Measurements from ENCODE around the gene MAGI2. TPM values are rescaled to one million over a fixed set of nuclear protein-coding genes. Genes with fewer than 3 reads are reported as not detected.

Gene MAGI2
- total and polyA plus RNA-seq, 2 of the 13 experiments (the other 11 are each of a cell fraction or from before 2014, with no cell fraction given) = 1.5 to 3.8 TPM

DNA sequence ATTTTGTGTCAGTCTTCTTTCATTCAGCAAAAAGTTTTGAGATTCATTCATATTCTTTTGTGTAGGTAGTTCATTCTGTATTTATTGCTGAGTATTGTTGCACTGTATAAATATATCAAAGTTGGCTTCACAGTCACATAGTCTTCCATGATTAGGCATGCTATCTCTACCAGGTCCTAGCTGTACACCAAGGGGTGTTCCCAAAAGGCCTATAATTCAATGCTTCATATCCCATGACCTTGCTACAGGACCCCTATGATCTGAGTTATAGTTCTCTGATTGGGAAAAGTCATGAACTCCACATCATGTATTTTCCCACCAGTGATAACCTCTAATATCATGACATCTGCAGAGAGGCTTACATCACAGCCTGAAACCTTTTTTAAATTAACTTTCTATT lies 47.3 kb upstream of the MAGI2 start:
- TF ChIP-seq SP2 (CRISPR knock-in tag; IDR thresholded peaks at IDR 0.05) (no peak), SIX1 (CRISPR knock-in tag; IDR thresholded peaks at IDR 0.05; ENCODE audit: borderline replicate concordance) (no peak), NCOA2 (CRISPR knock-in tag; IDR thresholded peaks at IDR 0.05) (no peak), ZNF607 (CRISPR knock-in tag; IDR thresholded peaks at IDR 0.05; ENCODE audit: borderline replicate concordance) (no peak)
- TF ChIP-seq, protein P1, sequence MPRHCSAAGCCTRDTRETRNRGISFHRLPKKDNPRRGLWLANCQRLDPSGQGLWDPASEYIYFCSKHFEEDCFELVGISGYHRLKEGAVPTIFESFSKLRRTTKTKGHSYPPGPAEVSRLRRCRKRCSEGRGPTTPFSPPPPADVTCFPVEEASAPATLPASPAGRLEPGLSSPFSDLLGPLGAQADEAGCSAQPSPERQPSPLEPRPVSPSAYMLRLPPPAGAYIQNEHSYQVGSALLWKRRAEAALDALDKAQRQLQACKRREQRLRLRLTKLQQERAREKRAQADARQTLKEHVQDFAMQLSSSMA (CRISPR knock-in tag; IDR thresholded peaks at IDR 0.05) = no peak
- TF ChIP-seq, protein P2, sequence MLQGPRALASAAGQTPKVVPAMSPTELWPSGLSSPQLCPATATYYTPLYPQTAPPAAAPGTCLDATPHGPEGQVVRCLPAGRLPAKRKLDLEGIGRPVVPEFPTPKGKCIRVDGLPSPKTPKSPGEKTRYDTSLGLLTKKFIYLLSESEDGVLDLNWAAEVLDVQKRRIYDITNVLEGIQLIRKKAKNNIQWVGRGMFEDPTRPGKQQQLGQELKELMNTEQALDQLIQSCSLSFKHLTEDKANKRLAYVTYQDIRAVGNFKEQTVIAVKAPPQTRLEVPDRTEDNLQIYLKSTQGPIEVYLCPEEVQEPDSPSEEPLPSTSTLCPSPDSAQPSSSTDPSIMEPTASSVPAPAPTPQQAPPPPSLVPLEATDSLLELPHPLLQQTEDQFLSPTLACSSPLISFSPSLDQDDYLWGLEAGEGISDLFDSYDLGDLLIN (CRISPR knock-in tag; IDR thresholded peaks at IDR 0.05; ENCODE audit: borderline replicate concordance) = no peak

DNA sequence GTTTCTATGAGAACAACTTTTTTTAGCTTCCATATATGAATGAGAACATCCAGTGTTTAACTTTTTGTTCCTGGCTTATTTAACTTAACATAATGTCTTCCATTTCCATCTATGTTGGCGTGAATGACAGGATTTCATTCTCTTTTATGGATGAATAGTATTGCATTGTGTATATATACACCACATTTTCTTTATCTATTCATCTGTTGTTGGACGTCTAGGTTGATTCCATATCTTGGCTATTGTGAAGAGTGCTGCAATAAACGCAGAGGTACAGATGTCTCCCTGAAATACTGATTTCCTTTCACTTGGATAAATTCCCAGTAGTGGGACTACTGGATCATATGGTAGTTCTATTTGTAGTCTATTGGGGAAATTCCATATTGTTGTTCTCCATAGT lies 44.3 kb upstream of the MAGI2 start:
- Histone ChIP-seq H3K79me2 (ENCODE audit: insufficient read depth, low read length) (no peaks in the 10 kb centered on the region), H3K27me3 (ENCODE audit: control insufficient read depth in 1 of 2, insufficient read depth in 2 of 2, low read length in 2 of 2) (no peaks in the 10 kb centered on the region), H3K4me3 (replicated peaks in 1 of 3; ENCODE audit: insufficient read depth in 1 of 3, low read depth in 2 of 3, low read length in 3 of 3) (no peak overlapping the region), H3K36me3 (replicated peaks in 1 of 2; ENCODE audit: control insufficient read depth in 1 of 2, insufficient read depth in 2 of 2, low read length in 2 of 2) (no peaks in the 10 kb centered on the region), H3K27ac (ENCODE audit: extremely low read length, insufficient read depth, low read length) (no peak overlapping the region), H3K9me3 (ENCODE audit: low read length) (no peaks in the 10 kb centered on the region), H3K4me1 (ENCODE audit: insufficient read depth, low read length) (no peaks in the 10 kb centered on the region), H2AFZ (ENCODE audit: low read length) (no peak overlapping the region), H4K20me1 (ENCODE audit: insufficient read depth, low read length) (no peaks in the 10 kb centered on the region), H3K9ac (ENCODE audit: insufficient read depth, low read depth, low read length) (no peak overlapping the region), H3K4me2 (ENCODE audit: low read depth, low read length) (no peak overlapping the region)
- ChIA-PET POLR2A (no interaction called here), CTCF (ENCODE audit: low intra/inter-chr PET ratio, low total read pairs) (no interaction called here)
- FAIRE-seq (no peak), DNase-seq (ENCODE audit: low spot score) (no peak), ATAC-seq (no peak)
- 52% methylated on average over 3 of the region's 3 CpGs for WGBS (ENCODE audit: low lambda C conversion rate)
- intact Hi-C loops (cut with micrococcal nuclease; ENCODE audit: unreplicated experiment) (no loop called here), in situ Hi-C loops (cut with HindIII; ENCODE audit: extremely low pct_ligation_motif_present, low pct_unique_long_range_greater_than_20kb) (no loop called here)
- BruUV-seq (replicated peaks) = no TSS peak
- TF ChIP-seq, protein P3, sequence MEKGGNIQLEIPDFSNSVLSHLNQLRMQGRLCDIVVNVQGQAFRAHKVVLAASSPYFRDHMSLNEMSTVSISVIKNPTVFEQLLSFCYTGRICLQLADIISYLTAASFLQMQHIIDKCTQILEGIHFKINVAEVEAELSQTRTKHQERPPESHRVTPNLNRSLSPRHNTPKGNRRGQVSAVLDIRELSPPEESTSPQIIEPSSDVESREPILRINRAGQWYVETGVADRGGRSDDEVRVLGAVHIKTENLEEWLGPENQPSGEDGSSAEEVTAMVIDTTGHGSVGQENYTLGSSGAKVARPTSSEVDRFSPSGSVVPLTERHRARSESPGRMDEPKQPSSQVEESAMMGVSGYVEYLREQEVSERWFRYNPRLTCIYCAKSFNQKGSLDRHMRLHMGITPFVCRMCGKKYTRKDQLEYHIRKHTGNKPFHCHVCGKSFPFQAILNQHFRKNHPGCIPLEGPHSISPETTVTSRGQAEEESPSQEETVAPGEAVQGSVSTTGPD (CRISPR knock-in tag; IDR thresholded peaks at IDR 0.05) = no peak
- TF ChIP-seq RBFOX2 (IDR thresholded peaks at IDR 0.05; ENCODE audit: low read depth, low read length) = no peak

More for the DNA sequence above, 47.3 kb upstream of the MAGI2 start:
- DNase-seq (ENCODE audit: low spot score) = no peak
- Histone ChIP-seq H3K36me3 (replicated peaks in 1 of 2; ENCODE audit: control insufficient read depth in 1 of 2, insufficient read depth in 2 of 2, low read length in 2 of 2) (no peaks in the 10 kb centered on the region), H3K4me1 (ENCODE audit: insufficient read depth, low read length) (peaks cover 13% of the 10 kb centered on the region), H3K27me3 (ENCODE audit: control insufficient read depth in 1 of 2, insufficient read depth in 2 of 2, low read length in 2 of 2) (no peaks in the 10 kb centered on the region), H3K4me2 (ENCODE audit: low read depth, low read length) (no peak overlapping the region), H3K9ac (ENCODE audit: insufficient read depth, low read depth, low read length) (no peak overlapping the region), H3K27ac (ENCODE audit: extremely low read length, insufficient read depth, low read length) (no peak overlapping the region), H3K4me3 (replicated peaks in 1 of 3; ENCODE audit: insufficient read depth in 1 of 3, low read depth in 2 of 3, low read length in 3 of 3) (no peak overlapping the region), H3K79me2 (ENCODE audit: insufficient read depth, low read length) (no peaks in the 10 kb centered on the region), H4K20me1 (ENCODE audit: insufficient read depth, low read length) (no peaks in the 10 kb centered on the region), H3K9me3 (ENCODE audit: low read length) (no peaks in the 10 kb centered on the region), H2AFZ (ENCODE audit: low read length) (no peak overlapping the region)
- ATAC-seq = no peak
- BruUV-seq (replicated peaks) = no TSS peak
- CTCF ChIA-PET (ENCODE audit: low intra/inter-chr PET ratio, low total read pairs) = no interaction called here
- FAIRE-seq = no peak
- intact Hi-C loops (cut with micrococcal nuclease; ENCODE audit: unreplicated experiment) = no loop called here
- in situ Hi-C loops (cut with HindIII; ENCODE audit: extremely low pct_ligation_motif_present, low pct_unique_long_range_greater_than_20kb) = no loop called here
- POLR2A ChIA-PET = no interaction called here
